A673 (cell line): Measurements from ENCODE around the gene NUCKS1. TPM values are rescaled to one million over a fixed set of nuclear protein-coding genes. Genes with fewer than 3 reads are reported as not detected.

Experiments
- BruUV-seq: library from RNA; stranded (reverse); fragments of 400-500 nt; replicated peaks from 2 replicates; lab custom pipeline; 2021; lab: Mats Ljungman, UMichigan
- CTCF ChIA-PET: fragments of 300-600 bp; sonication (Branson Sonifier 250); formaldehyde crosslinking; loops from one replicate; lab custom pipeline; 2022; ENCODE audit warnings: antibody characterized with exemption; lab: Charles Lee
- POLR2A ChIA-PET: fragments of 300-600 bp; sonication (Branson Sonifier 250); formaldehyde crosslinking; loops from one replicate; lab custom pipeline; 2022; ENCODE audit warnings: antibody characterized with exemption; ENCODE audit not compliant: low non-redundant PET; lab: Charles Lee
- DNase-seq: peaks from one replicate; pipeline ENCODE4 v3.0.0-alpha.2; 2015; ENCODE audit warnings: low spot score
- H3K27ac ChIP-seq: fragments of 200-600 bp; sonication (generic); 2 replicates; pipeline ENCODE4 v1.5.1; 2016; ENCODE audit warnings: mixed run types, low read depth, mild to moderate bottlenecking, mixed read lengths, antibody characterized with exemption, low read length; ENCODE audit not compliant: poor library complexity, severe bottlenecking
- H3K27me3 ChIP-seq: fragments of 200-600 bp; sonication (generic); replicated peaks from 2 replicates; pipeline ENCODE4 v1.6.1; 2017; ENCODE audit warnings: mixed run types, low read depth, mild to moderate bottlenecking, mixed read lengths, antibody characterized with exemption, low read length; ENCODE audit not compliant: insufficient read depth, poor library complexity
- H3K36me3 ChIP-seq: fragments of 200-600 bp; sonication (generic); 2 replicates; pipeline ENCODE4 v1.6.1; 2016; ENCODE audit warnings: mixed run types, mild to moderate bottlenecking, mixed read lengths, antibody characterized with exemption, low read length; ENCODE audit not compliant: insufficient read depth, poor library complexity, severe bottlenecking
- H3K4me1 ChIP-seq: fragments of 200-600 bp; sonication (generic); 2 replicates; pipeline ENCODE4 v1.6.1; 2017; ENCODE audit warnings: mixed run types, mild to moderate bottlenecking, mixed read lengths, antibody characterized with exemption, low read length; ENCODE audit not compliant: insufficient read depth, poor library complexity, severe bottlenecking
- H3K4me3 ChIP-seq: fragments of 200-600 bp; sonication (generic); 2 replicates; pipeline ENCODE4 v1.5.1; 2016; ENCODE audit warnings: low read depth, mixed run types, mild to moderate bottlenecking, mixed read lengths, low read length; ENCODE audit not compliant: poor library complexity, severe bottlenecking
- H3K9me3 ChIP-seq: fragments of 200-600 bp; sonication (generic); 2 replicates; pipeline ENCODE4 v1.6.1; 2016; ENCODE audit warnings: mixed run types, low read depth, mild to moderate bottlenecking, mixed read lengths, antibody characterized with exemption, low read length; ENCODE audit not compliant: poor library complexity, severe bottlenecking
- EZH2 ChIP-seq: fragments of 200-600 bp; sonication (generic); IDR thresholded peaks from 2 replicates; pipeline ENCODE4 v1.6.1; 2017; ENCODE audit warnings: borderline replicate concordance, low read depth, mild to moderate bottlenecking, mixed read lengths, antibody characterized with exemption, low read length; ENCODE audit not compliant: poor library complexity, severe bottlenecking
- intact Hi-C: fragments of 100-400 bp; cut with micrococcal nuclease; formaldehyde crosslinking; loops from one replicate; pipeline ENCODE4 v1.10.0; 2022; ENCODE audit not compliant: unreplicated experiment
- total RNA-seq: library from RNA; stranded (reverse); gene quantifications from 2 replicates; pipeline ENCODE4 v1.2.3, GENCODE V29; 2021
- TF ChIP-seq, protein P1 (sequence below): fragments of 300-800, 200-600 bp; sonication (generic); conservative IDR thresholded peaks from 2 replicates; pipeline ENCODE4 v1.5.1; 2017; ENCODE audit warnings: low read depth, mild to moderate bottlenecking, antibody characterized with exemption, low read length, moderate library complexity, mixed read lengths

The NUCKS1 gene
- total RNA-seq, 1 experiment from 2014 or later: 437 TPM

DNA sequence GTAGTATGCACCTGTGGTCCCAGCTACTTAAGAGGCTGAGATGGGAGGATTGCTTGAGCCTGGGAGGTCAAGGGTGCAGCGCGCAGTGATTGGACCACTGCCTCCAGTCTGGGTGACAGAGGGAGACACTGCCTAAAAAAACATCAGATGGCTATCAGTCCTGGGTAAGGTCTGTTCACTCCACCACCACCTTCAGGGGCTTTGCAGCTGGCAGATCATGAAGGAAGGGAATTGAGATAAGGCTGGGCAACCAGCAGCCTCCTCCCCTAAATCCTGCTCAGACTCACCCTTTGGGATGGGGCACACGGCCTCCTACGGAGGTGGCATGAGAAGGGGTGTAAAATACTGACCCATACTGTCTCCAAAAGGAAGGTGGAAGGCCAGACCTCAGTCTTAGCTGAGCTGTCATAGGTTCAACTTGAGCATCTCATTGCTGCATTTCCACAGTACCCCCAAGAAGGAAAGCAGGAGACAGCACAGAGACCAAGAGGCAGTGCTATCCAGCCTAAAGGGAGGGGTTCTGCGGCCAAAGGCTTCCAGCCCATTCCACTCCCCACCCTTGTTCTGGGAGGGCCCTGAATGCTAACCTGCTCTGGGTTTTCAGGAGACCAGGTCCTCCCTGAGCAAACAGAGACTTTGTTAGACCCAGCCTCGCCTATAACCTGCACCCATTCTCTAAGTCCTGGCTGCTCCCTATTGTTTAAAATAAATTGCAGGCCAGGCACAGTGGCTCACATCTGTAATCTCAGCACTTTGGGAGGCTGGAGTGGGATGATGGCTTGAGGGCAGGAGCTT lies 83.4 kb downstream of the NUCKS1 start:
- H3K27me3 ChIP-seq: no peaks in the 10 kb centered on the region
- H3K9me3 ChIP-seq: no peaks in the 10 kb centered on the region
- no peak overlapping the region for H3K4me3 ChIP-seq
- intact Hi-C loops: no loop called here
- no peak for TF ChIP-seq EZH2
- TF ChIP-seq, protein P1, sequence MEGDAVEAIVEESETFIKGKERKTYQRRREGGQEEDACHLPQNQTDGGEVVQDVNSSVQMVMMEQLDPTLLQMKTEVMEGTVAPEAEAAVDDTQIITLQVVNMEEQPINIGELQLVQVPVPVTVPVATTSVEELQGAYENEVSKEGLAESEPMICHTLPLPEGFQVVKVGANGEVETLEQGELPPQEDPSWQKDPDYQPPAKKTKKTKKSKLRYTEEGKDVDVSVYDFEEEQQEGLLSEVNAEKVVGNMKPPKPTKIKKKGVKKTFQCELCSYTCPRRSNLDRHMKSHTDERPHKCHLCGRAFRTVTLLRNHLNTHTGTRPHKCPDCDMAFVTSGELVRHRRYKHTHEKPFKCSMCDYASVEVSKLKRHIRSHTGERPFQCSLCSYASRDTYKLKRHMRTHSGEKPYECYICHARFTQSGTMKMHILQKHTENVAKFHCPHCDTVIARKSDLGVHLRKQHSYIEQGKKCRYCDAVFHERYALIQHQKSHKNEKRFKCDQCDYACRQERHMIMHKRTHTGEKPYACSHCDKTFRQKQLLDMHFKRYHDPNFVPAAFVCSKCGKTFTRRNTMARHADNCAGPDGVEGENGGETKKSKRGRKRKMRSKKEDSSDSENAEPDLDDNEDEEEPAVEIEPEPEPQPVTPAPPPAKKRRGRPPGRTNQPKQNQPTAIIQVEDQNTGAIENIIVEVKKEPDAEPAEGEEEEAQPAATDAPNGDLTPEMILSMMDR: no peak
- H3K27ac ChIP-seq: no peak overlapping the region
- no peaks in the 10 kb centered on the region for H3K4me1 ChIP-seq
- BruUV-seq: no TSS peak
- POLR2A ChIA-PET: no interaction called here
- no peak for DNase-seq
- CTCF ChIA-PET: no interaction called here
- no peaks in the 10 kb centered on the region for H3K36me3 ChIP-seq

DNA sequence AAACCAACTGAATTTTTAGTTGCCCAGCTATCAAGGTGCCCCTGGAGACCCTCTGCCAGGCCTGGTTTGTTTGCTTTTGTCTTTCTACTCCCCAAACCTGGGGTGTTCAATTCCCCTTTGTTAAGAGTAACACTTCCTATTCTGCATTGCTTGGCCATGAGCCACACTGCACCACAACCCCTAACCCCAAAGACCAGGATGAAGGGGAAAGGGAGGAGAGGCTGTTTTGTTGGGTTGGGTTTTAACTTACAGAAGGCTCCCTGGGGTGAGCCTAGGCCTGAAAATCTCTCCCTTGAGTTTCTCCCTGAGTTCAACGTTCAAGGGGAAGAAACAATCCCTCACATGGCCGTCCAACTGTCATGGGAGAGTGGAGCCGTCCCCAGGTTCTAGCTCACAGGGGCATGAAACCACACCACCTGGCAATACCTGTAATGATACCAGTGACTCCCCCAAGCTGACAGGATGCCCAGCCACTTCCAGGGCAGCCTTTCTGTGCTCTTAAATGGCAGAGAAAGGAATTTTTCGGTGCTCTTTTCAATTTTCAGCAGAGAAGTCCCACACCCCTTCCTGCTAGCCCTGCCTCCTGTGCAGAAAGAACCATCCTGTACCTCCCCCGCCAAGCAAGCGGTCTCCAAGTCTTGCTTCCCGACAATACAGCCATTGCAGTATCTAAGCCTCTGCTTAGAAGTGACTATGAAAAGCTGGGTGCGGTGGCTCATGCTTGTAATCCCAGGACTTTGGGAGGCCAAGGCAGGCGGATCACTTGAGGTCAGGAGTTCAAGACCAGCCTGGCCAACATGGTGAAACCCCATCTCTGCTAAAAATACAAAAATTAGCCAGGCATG lies 84.6 kb downstream of the NUCKS1 start:
- CTCF ChIA-PET: no interaction called here
- no peak overlapping the region for H3K27ac ChIP-seq
- DNase-seq: no peak
- no TSS peak for BruUV-seq
- intact Hi-C loops: no loop called here
- no peaks in the 10 kb centered on the region for H3K9me3 ChIP-seq
- no peak for TF ChIP-seq EZH2
- TF ChIP-seq, protein P1: no peak
- POLR2A ChIA-PET: no interaction called here
- H3K4me3 ChIP-seq: no peak overlapping the region
- no peaks in the 10 kb centered on the region for H3K4me1 ChIP-seq
- H3K27me3 ChIP-seq: no peaks in the 10 kb centered on the region
- no peaks in the 10 kb centered on the region for H3K36me3 ChIP-seq

DNA sequence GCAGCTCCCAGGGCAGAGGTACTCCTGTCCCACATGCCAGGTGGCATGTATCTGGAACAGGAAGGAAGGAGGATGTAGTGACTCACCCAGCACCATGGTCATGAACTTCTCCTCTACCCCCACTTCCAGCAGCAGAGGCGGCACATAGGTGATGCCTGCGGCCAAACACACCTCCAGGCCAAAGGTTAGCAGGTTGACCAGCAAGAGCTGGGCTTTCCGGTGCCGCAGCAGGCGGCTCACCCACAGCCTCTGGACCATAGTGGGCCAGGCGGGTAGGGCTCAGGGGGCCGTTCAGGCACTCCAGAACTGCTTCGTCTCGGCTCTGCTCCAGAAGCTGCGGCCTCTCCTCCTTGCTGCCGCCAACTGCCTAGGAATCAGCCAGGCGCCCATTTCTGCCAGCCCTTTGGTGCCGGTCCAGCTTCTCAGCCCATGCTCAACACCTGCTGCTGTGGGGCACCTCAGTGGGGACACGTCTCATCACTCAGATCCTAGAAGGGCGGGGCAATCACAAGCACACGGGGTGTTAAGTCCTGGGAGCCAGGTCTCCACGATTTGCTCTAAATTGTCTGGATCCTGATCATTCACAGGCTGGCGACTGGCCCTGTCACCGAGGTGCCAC lies 85.5 kb downstream of the NUCKS1 start:
- no peaks in the 10 kb centered on the region for H3K4me1 ChIP-seq

More for the DNA sequence above, 85.5 kb downstream of the NUCKS1 start:
- no peak overlapping the region for H3K27ac ChIP-seq
- no peaks in the 10 kb centered on the region for H3K9me3 ChIP-seq
- no peak for DNase-seq
- CTCF ChIA-PET: no interaction called here
- POLR2A ChIA-PET: no interaction called here
- intact Hi-C loops: no loop called here
- no peaks in the 10 kb centered on the region for H3K27me3 ChIP-seq
- no peaks in the 10 kb centered on the region for H3K36me3 ChIP-seq
- no TSS peak for BruUV-seq
- no peak overlapping the region for H3K4me3 ChIP-seq
- TF ChIP-seq, protein P1: no peak
- no peak for TF ChIP-seq EZH2
